RKO (cell line): ENCODE measurements around the gene PIEZO2.
"Not testable (repeated sequence)": the region's sequence is repeated elsewhere in the genome, so short reads cannot be mapped to it uniquely, and the experiment has no call there.

Source experiments
- DNase-seq: peaks from one replicate; pipeline ENCODE4 v3.0.0-alpha.2; 2016; ENCODE audit warnings: low spot score

Gene PIEZO2

GRCh38 chr18:10894501-10894900, 254.9 kb downstream of the PIEZO2 start:
- DNase-seq, result no peak

GRCh38 chr18:10893761-10894160, 255.6 kb downstream of the PIEZO2 start:
- DNase-seq, result no peak

- DNase-seq, result no peak
Observed at GRCh38 chr18:10893196-10893595, 256.2 kb downstream of the PIEZO2 start.

GRCh38 chr18:10892786-10893185, 256.6 kb downstream of the PIEZO2 start:
- DNase-seq, result no peak

GRCh38 chr18:10890022-10890421, 259.3 kb downstream of the PIEZO2 start:
- DNase-seq, result no peak

GRCh38 chr18:10878703-10879102, 270.7 kb downstream of the PIEZO2 start:
- no peak for DNase-seq

GRCh38 chr18:10877987-10878386, 271.4 kb downstream of the PIEZO2 start:
- no peak for DNase-seq

DNA sequence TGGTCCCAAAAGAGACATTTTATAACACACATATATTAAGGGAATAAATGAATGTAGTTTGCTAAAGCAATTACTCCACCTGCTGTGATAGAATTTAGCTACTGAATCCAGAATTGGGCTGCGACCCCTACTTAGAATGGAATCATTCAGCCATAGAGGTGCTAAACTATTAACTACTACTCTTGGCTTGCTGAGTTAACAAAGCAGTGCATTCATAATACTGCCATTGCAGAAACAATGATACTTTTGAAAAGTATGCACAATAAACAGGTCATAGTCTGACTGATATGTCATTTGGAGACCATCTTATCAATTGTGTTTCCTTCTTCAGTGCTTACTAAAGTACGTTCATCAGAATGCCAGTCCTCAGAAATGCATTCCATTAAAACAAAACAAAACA, 273.6 kb downstream of the PIEZO2 start:
- DNase-seq, result no peak

GRCh38 chr18:10872304-10872703, 277.1 kb downstream of the PIEZO2 start:
- DNase-seq, result no peak

- DNase-seq, result no peak
Observed at GRCh38 chr18:10864722-10865121, 284.6 kb downstream of the PIEZO2 start.

GRCh38 chr18:10863026-10863425, 286.3 kb downstream of the PIEZO2 start:
- no peak for DNase-seq

DNA sequence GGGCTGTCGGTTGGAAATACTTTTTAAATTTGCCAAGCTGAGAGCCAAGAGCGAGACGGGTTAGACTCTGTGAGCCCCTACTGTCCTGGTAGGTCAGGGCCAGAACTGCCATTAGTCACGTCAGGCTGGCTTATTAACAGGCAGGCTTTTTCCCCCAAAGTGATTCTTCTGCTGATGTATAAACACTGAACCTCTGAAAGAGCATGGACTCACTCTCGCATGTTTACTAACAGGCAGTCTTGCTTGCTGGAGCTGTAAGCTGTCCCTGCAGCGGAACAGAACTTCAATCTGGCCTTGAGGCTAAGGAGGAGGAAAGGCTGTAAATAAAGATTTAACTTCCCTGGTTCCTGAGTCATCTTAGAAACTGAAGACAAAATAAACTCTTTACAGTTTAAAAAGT, 288.4 kb downstream of the PIEZO2 start:
- no peak for DNase-seq

DNA sequence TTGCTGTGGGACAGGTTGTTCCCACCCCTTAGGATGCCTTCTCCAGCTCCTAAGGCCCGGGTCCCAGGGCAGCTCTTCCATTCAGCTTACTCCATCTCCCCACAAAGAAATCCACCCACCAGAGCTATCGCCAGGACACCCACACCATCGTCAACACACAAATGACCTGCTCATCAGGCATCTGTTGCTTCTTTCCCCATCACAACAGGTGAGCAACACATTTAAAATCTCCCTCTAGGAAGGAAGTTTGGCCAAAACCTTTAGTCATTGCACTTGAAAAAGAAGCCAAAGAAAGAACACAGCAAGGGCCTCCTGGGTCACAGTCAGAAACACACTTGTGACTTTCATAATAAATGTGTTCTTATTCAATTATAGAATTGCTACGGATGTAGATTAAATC, 289.0 kb downstream of the PIEZO2 start:
- no peak for DNase-seq

DNA sequence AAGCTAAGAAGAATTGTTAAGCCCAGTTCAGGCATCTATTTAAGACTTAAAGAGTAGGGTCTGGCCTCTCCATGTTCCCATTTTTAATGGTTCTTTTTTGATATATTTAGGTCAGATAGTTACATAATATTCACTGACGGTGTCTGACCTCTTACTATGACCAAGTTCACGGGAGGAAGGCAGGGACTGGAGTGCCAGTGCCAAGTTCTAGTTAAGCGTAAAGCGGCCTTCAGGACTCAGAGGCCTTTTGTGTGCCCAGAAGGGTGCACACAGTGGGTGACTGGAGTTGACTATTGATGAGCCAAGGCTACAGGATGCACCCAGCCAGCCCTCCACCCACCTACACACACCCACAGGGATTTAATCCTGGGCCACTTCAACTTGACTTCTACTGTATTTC, 290.9 kb downstream of the PIEZO2 start:
- no peak for DNase-seq

- DNase-seq, result no peak
Observed at GRCh38 chr18:10856132-10856531, 293.2 kb downstream of the PIEZO2 start.

DNA sequence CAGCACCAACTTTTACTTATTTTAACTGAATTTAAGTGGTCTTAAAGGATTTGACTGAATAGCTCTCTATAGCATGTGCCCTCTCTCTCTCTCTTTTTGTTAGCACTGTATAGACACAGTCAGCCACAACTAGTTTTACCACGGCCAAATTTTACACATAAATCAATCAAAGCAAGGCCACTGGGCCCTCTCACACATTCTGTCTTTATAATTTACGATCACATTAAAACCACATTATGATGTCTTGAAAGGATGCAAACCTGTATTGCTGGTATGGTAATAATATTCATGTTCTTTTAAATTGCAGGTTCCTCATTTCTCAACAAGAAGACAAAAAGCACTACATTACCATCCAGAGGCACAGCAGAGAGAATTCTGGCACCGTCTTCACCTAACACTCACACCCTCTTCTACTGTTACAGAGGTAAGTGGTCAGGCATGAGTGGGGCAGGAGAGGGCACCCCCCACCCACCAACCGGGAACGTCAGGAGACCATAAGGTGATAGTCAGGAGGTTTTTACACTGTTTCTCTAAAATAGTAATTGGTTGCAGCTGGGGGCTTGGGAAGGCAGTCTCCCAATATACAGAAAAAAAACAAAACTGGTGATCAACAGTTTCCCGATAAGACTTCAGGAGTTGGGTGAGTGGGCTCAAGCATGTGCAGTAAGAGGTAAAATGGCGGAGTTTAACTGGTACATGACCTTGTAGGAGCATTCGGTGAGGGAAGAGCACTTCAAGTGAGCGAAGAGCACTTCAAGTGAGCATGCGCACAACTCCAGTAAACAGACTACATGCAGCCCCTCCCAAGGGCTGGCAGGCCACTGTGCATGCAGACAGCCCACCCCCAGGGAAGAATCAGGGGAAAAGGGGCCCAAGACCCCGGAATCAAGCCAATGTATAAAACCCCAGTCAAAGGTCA, 296.7 kb downstream of the PIEZO2 start:
- no peak for DNase-seq

DNA sequence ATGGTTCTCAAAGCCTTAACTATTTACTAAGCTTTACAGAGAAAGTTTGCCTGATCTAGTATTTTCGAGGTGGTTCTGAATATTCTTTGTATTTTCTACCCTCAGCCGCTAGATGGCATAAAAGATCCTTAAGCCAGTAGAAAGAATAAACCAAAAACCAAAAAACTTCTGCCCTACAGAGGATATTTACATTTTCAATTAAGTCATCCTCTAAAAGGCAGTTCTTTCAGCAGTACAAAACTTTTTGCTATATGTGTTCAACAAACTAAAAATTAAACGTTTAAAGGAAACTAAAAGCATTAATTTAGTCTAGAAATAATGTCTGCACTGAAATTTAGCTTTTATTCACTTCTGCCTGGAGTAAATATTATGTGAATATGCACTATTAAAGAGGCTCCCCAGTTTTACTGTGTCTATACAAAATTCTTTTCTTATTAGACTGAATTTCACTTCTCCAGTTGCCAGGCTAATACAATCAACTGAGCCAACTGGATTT, 297.5 kb downstream of the PIEZO2 start:
- peak; percentile 72 for DNase-seq

GRCh38 chr18:10850840-10851239, 298.5 kb downstream of the PIEZO2 start:
- DNase-seq, result no peak

DNA sequence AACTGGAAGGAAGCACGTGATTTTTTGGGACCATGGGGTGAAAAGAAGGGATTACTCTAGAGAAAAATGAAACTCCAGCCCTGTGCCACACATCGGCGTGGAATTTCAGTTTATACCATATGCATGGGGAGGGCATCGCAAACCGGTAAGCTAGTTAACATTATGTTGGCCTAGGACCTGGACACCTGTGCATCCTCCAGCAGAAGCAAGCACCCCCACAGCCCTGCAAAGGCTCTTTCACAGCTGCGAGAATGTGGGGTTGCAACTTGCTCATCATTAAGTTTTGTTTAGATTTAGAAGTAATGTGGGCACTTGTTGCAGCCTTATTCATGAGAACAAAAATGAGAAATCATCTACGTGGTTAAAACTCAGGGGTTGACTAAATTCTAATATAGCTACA, 299.2 kb downstream of the PIEZO2 start:
- DNase-seq, result no peak

GRCh38 chr18:10847907-10848306, 301.5 kb downstream of the PIEZO2 start:
- DNase-seq, result no peak

DNA sequence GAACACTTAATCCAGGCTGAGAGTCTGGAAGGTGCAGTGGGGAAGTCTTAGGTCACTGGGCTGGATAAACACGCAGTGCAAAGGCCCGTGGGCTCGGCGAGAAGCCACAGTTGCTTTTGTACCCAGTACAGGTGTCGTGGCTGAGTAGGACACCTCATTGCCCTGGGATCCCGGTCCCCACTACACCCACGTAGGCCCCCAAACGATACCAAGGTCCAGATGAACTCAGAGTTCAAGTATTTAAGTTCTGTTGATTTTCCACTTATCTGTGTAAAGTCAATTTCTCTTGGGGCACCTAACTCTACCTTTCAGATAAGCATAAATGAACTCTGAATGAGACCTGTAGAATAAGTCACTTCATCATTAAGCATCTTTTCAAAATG, 302.0 kb downstream of the PIEZO2 start:
- DNase-seq, result no peak

GRCh38 chr18:10846657-10847407, 302.5 kb downstream of the PIEZO2 start:
- DNase-seq, result no peak

- not testable (repeated sequence) for DNase-seq
Observed at GRCh38 chr18:10846035-10846434, 303.3 kb downstream of the PIEZO2 start.
